Superior temporal gyrus (tissue), 1 donor: ENCODE data around the gene AR.

Source experiments
- DNase-seq: peaks from one replicate; pipeline ENCODE4 v3.0.0-alpha.2; 2016; ENCODE audit errors: extremely low spot score

Gene AR

GRCh38 chrX:67568769-67569168 is 24.9 kb downstream of the AR start:
- no peak for DNase-seq

- DNase-seq, result no peak
These were observed 27.0 kb downstream of the AR start for GRCh38 chrX:67570839-67571238.

- DNase-seq, result no peak
These were observed 30.9 kb downstream of the AR start for GRCh38 chrX:67574696-67575095.

- no peak for DNase-seq
These were observed 38.6 kb downstream of the AR start for GRCh38 chrX:67582436-67582835.

- DNase-seq, result no peak
These were observed 39.4 kb downstream of the AR start for GRCh38 chrX:67583171-67583570.

GRCh38 chrX:67585401-67585800 is 41.6 kb downstream of the AR start:
- DNase-seq, result no peak

GRCh38 chrX:67587946-67588624 is 44.3 kb downstream of the AR start:
- DNase-seq, result no peak

- DNase-seq, result no peak
These were observed 53.3 kb downstream of the AR start for GRCh38 chrX:67596839-67597790.

- no peak for DNase-seq
These were observed 55.7 kb downstream of the AR start for GRCh38 chrX:67599532-67599931.

- no peak for DNase-seq
These were observed 58.0 kb downstream of the AR start for GRCh38 chrX:67601771-67602170.

GRCh38 chrX:67604979-67605703 is 61.3 kb downstream of the AR start:
- no peak for DNase-seq

- DNase-seq, result no peak
These were observed 63.6 kb downstream of the AR start for GRCh38 chrX:67607466-67607865.

GRCh38 chrX:67610282-67610681 is 66.5 kb downstream of the AR start:
- no peak for DNase-seq

- DNase-seq, result no peak
These were observed 68.4 kb downstream of the AR start for GRCh38 chrX:67612231-67612630.

GRCh38 chrX:67613366-67613765 is 69.5 kb downstream of the AR start:
- no peak for DNase-seq

- no peak for DNase-seq
These were observed 70.2 kb downstream of the AR start for GRCh38 chrX:67613996-67614395.

- DNase-seq, result no peak
These were observed 70.6 kb downstream of the AR start for GRCh38 chrX:67614423-67614822.

GRCh38 chrX:67619253-67619652 is 75.4 kb downstream of the AR start:
- DNase-seq, result no peak

- no peak for DNase-seq
These were observed 78.3 kb downstream of the AR start for GRCh38 chrX:67622053-67622585.

- no peak for DNase-seq
These were observed 80.5 kb downstream of the AR start for GRCh38 chrX:67624325-67624724.

GRCh38 chrX:67635424-67635823 is 91.6 kb downstream of the AR start:
- DNase-seq, result no peak

- no peak for DNase-seq
These were observed 92.7 kb downstream of the AR start for GRCh38 chrX:67636532-67636931.
